NB4 (cell line): ENCODE data around the gene ZNF57.
"Not testable (repeated sequence)": the region's sequence is repeated elsewhere in the genome, so short reads cannot be mapped to it uniquely, and the experiment has no call there.

Experiments
- DNase-seq: peaks from one replicate; pipeline ENCODE4 v3.0.0; 2010; ENCODE audit warnings: low read depth
- H3K4me3 ChIP-seq: one replicate; pipeline ENCODE4 v1.5.1; 2011; ENCODE audit warnings: mild to moderate bottlenecking, low read depth, low read length, moderate library complexity
- MYC ChIP-seq: IDR thresholded peaks from 2 replicates; pipeline ENCODE4 v1.6.1; 2011; ENCODE audit warnings: low read depth, low read length
- POLR2A ChIP-seq: IDR thresholded peaks from 2 replicates; pipeline ENCODE4 v1.6.1; 2011; ENCODE audit warnings: mild to moderate bottlenecking; ENCODE audit not compliant: insufficient read length; ENCODE audit errors: extremely low read depth
- TF ChIP-seq, protein P1 (sequence below): IDR thresholded peaks from one replicate; pipeline ENCODE4 v1.5.1; 2012; ENCODE audit warnings: low read depth, low read length
- TF ChIP-seq, protein P2 (sequence below): IDR thresholded peaks from 2 replicates; pipeline ENCODE4 v1.6.1; 2011; ENCODE audit warnings: low read depth, low read length

The ZNF57 gene

DNA sequence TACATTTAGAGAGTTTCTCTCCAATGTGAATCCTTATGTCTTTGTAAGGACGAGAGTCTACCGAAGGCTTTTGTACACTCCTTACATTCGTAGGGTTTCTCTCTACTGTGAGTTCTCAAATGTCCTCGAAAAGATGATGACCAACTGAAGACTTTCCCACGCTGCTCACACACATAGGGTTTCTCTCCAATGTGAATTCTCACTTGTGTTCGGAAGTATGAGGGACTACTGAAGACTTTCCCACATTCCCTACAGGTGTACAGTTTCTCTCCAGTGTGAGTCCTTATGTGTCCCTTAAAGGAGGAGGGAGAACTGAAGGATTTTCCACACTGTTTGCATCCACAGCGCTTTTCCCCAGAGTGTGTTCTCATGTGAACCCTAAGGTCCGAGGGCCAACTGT lies 4.0 kb upstream of the ZNF57 start:
- DNase-seq: no peak
- H3K4me3 ChIP-seq: no peak overlapping the region
- TF ChIP-seq POLR2A: no peak
- no peak for TF ChIP-seq MYC
- TF ChIP-seq, protein P1, sequence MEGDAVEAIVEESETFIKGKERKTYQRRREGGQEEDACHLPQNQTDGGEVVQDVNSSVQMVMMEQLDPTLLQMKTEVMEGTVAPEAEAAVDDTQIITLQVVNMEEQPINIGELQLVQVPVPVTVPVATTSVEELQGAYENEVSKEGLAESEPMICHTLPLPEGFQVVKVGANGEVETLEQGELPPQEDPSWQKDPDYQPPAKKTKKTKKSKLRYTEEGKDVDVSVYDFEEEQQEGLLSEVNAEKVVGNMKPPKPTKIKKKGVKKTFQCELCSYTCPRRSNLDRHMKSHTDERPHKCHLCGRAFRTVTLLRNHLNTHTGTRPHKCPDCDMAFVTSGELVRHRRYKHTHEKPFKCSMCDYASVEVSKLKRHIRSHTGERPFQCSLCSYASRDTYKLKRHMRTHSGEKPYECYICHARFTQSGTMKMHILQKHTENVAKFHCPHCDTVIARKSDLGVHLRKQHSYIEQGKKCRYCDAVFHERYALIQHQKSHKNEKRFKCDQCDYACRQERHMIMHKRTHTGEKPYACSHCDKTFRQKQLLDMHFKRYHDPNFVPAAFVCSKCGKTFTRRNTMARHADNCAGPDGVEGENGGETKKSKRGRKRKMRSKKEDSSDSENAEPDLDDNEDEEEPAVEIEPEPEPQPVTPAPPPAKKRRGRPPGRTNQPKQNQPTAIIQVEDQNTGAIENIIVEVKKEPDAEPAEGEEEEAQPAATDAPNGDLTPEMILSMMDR: no peak
- TF ChIP-seq, protein P2, sequence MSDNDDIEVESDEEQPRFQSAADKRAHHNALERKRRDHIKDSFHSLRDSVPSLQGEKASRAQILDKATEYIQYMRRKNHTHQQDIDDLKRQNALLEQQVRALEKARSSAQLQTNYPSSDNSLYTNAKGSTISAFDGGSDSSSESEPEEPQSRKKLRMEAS: no peak

DNA sequence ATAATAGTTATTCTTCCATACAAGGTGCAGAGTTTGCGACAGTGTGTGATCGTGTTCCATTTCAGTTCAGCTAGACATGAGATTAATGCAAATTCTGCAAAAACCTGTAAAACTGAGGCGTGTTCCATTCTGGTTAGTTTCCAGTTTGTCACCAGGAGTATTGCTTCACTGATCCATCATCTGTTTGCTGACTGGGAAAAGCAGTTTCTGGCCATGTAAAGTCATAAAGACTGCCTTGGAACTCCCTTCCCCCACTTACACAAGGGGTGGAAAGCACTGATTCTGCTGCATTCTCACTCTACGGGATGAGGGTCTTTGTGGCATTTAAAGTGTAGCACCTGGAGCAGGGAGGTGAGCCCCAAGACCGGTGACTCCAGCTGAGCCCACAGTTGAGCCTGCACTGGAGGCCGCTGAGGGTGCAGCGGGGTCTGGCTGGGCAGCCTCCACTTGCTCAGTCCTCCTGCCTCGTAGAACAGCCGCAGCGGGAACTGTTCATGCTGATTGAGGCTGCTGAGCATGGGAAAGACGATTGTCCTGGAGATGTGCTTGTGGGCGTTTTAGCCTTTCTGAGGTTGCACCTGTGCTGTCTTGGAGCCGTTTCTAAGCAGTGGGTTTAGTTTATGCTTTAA lies 2.0 kb downstream of the ZNF57 start:
- TF ChIP-seq, protein P1: no peak
- TF ChIP-seq MYC (no peak), POLR2A (no peak)
- TF ChIP-seq, protein P2: no peak
- H3K4me3 ChIP-seq: no peak overlapping the region
- DNase-seq: no peak

DNA sequence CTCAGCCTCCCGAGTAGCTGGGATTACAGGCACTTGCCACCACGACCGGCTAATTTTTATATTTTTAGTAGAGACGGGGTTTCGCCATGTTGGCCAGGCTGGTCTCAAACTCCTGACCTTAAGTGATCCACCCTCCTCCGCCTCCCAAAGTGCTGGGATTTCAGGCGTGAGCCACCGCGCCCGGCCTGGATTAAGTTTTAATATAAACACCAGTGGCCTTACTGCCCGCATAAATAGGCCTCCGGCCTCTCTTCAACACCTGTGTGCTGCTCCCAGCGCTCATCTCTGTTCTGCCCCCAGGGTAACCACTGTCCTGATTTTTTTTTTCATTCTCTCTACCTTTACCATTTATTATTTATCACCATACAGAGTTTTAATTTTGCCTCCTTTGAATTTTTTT lies 2.6 kb downstream of the ZNF57 start:
- DNase-seq, H3K4me3 ChIP-seq: not testable (repeated sequence)

DNA sequence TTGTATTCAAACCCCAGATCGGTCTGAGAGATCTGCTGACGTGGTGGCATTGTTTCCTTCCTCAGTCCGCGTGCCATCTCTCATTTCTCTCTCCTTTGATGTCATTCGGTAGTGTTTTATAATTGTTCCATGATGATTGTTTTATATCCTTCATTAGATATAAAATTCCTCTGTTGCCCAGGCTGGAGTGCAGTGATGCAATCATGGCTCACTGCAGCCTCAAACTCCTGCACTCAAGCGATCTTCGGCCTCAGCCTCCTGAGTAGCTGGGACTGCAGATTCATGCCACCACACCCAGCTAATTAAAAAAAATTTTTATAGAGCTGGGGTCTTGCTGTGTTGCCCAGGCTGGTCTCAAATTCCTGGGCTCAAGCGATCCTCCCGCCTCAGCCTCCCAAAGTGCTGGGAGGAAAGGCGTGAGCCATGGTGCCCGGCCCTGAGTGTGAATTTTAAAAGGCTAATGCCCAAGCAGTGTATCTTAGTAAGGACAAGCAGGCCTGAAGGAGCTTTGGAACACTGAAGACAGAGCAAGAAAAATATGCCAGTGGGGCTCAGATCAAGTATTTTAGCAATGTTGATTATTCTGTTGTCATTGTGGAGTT lies 5.3 kb downstream of the ZNF57 start:
- no peak for DNase-seq
- no peak overlapping the region for H3K4me3 ChIP-seq
- no peak for TF ChIP-seq MYC
- TF ChIP-seq POLR2A: no peak
- TF ChIP-seq, protein P1: no peak
- TF ChIP-seq, protein P2: no peak

DNA sequence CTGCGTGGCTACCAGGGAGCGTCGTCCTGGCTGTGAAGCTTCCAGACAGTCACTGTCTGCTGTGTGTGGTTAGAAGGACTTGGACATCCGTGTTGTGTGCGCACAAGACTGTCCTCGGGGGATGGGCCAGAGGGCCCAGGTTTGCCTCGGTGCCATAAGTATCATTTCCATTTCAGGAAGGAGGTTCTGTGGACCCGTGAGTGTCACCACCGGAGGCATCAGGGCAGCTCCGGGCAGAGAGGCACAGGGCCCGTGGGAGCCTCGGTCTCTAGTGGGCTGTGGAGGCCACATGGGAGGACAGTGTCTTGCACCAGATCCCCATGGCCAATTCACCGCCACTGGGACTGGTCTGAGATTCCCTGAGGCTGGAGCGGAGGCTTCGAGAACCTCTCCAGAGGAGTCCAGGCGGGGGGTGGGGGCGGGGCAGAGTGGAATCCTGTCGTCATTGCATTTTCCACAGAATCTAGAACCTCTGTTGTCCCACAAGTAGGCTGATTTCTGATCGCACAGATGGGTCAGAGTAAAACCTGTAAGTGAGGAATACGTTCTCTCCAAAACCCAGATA lies 6.0 kb downstream of the ZNF57 start:
- no peak overlapping the region for H3K4me3 ChIP-seq
- DNase-seq: no peak
- TF ChIP-seq POLR2A (no peak), MYC (no peak)
- TF ChIP-seq, protein P1: no peak
- TF ChIP-seq, protein P2: no peak

DNA sequence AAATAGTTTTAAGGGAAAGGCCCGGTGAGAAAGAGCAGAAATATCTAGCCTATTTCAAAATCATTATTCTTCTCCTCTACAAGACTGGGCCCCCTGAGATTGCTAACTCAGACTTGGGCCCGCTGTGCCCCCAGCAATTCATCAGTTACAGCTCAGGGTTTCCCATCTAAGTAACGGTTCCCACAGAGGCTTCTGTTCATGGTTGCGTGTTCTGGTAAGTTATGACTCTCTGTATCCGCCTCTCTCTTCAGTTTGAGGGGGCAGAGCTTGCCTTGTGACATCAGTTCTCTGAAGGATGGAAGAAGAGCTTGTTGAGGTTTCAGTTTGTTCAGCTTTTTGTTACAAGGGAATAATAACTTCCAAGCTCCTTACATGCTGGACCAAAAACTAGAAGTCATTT lies 11.6 kb downstream of the ZNF57 start:
- TF ChIP-seq MYC (no peak), POLR2A (no peak)
- TF ChIP-seq, protein P1: no peak
- TF ChIP-seq, protein P2: no peak
- no peak for DNase-seq

More for the DNA sequence above, 11.6 kb downstream of the ZNF57 start:
- H3K4me3 ChIP-seq: no peak overlapping the region
